ENCODE data around the gene KCNMB4. TPM values are rescaled to one million over a fixed set of nuclear protein-coding genes. Genes with fewer than 3 reads are reported as not detected.

Gene KCNMB4, protein sequence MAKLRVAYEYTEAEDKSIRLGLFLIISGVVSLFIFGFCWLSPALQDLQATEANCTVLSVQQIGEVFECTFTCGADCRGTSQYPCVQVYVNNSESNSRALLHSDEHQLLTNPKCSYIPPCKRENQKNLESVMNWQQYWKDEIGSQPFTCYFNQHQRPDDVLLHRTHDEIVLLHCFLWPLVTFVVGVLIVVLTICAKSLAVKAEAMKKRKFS
- total RNA-seq (1 to 10 TPM; 2.0 to 3.3 TPM), polyA plus RNA-seq (1 to 10 TPM; 1.0 to 2.0 TPM)
- long read RNA-seq, donor 1, full-length matches to known transcripts, result 1 of 3 reads
- long read RNA-seq, donor 1, partial matches to known transcripts, result 0 of 3 reads
- long read RNA-seq, donor 1, other reads (novel, unspliced or antisense), result 2 of 3 reads
- long read RNA-seq, donor 2, full-length matches to known transcripts, result 8 of 12 reads
- long read RNA-seq, donor 2, partial matches to known transcripts, result 1 of 12 reads
- long read RNA-seq, donor 2, other reads (novel, unspliced or antisense), result 3 of 12 reads

DNA sequence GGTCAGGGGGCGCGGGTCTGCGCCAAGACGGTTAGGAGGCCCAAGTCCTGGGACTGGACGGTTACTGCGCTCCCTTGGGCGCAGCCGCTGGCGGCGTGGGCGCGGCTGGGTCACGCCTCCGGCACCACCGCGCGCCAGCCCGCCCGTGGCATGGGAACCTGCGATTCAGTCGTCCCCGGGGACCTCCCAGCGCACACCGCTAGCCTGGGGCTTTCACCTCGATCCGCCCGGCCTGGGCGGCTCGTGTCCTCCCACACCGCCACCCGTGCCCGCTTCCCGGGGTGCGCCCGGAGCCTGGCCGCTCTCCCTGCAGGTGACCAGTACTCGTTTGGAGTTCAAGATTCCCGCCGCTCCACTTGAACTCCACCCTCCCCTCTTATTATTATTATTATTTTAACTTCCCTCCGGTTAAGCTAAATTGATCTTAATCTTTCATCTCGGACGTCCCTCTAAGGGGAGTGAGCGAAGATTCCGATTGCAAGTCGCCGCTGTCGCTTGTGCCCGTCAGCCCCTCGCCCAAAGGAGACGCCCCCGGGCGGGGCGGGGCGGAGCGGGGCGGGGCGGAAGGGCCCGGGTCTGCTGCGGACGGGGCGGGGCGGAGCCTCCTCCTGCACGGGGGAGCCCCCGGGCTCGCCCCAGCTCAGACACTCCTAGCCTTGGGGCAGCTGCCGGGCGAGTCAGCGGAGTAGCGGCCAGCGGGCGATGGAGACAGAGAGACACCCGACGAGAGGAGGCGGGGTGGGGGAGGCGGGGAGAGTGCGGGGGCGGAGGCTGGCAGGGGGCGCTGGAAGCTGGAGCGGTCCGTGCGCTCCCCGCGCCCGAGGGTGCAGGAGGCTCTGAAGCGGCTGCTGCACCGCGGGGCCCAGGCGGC, at the start of gene KCNMB4:
Gene KCNMB4, plus strand, starts transcription at position 643 of the 871 bp plus-strand sequence. CDS start 445 bp downstream, outside the sequence.
- DNase-seq (peak; percentile 68 to 88), ATAC-seq (ENCODE audit: low FRiP score) (peak; percentile 89)
- no peaks in the 10 kb centered on the region for H3K9me3 ChIP-seq (ENCODE audit: control insufficient read depth, low read length)
- peak within 1 kb of the TSS; percentile 92 to 98 for H3K4me3 ChIP-seq (ENCODE audit: low read length in 2 of 2)
- no peaks in the 10 kb centered on the region for H3K36me3 ChIP-seq (ENCODE audit: control insufficient read depth in 1 of 2, insufficient read depth in 2 of 2, low read length in 1 of 2)
- no peaks in the 10 kb centered on the region for H3K27me3 ChIP-seq (ENCODE audit: control insufficient read depth in 1 of 2, insufficient read depth in 2 of 2, low read length in 1 of 2)
- WGBS, 2 donors, result 1% methylated on average over 57 to 88 of the region's 88 CpGs
- intact Hi-C loops (cut with DNase I), result loop anchor here (2.0 to 10.0 kb wide), 5 partner anchors 123 to 471 kb away; partner anchors contain the start of gene CNOT2 (in 2 of the 2)
- H3K27ac ChIP-seq (ENCODE audit: low read depth in 1 of 2, low read length in 2 of 2), result no peak within 1 kb of the TSS
- no peaks in the 10 kb centered on the region for H3K4me1 ChIP-seq (ENCODE audit: control insufficient read depth in 1 of 2, insufficient read depth in 2 of 2, low read length in 2 of 2)

DNA sequence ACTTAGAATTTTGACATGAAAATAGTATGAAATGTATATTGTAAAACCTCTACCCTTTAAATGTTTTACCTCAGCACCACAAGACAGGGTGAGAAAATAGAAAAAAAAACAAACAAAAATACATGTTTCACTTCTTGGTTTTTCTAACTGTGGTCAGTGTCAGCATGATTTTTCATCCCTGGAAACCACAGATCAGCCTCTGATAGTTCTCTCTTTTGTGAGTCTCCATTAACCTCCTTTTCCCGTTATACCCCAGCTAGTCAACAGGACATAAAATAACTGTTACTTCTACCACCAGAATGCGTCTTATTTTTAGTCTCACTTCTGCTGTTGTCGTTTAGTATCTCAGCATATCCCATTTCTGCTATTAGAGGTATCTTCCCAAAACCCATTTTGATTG, 48.3 kb upstream of the KCNMB4 start:
- no peaks in the 10 kb centered on the region for H3K4me1 ChIP-seq (ENCODE audit: control insufficient read depth in 1 of 2, insufficient read depth in 2 of 2, low read length in 2 of 2)
- H3K4me3 ChIP-seq (ENCODE audit: low read length in 2 of 2), result no peak overlapping the region
- H3K27me3 ChIP-seq (ENCODE audit: control insufficient read depth in 1 of 2, insufficient read depth in 2 of 2, low read length in 1 of 2), result no peaks in the 10 kb centered on the region
- WGBS, 2 donors, result 79 to 82% methylated on average over 3 of the region's 3 CpGs
- no peak for DNase-seq
- intact Hi-C loops (cut with DNase I), result loop anchor here in 1 of 2 donors (10.0 kb wide), 1 partner anchor 323 kb away; no protein-coding TSS in a partner anchor
- no peak for ATAC-seq (ENCODE audit: low FRiP score)
- no peaks in the 10 kb centered on the region for H3K9me3 ChIP-seq (ENCODE audit: control insufficient read depth, low read length)
- H3K36me3 ChIP-seq (ENCODE audit: control insufficient read depth in 1 of 2, insufficient read depth in 2 of 2, low read length in 1 of 2), result no peaks in the 10 kb centered on the region
- no peak overlapping the region for H3K27ac ChIP-seq (ENCODE audit: low read depth in 1 of 2, low read length in 2 of 2)

DNA sequence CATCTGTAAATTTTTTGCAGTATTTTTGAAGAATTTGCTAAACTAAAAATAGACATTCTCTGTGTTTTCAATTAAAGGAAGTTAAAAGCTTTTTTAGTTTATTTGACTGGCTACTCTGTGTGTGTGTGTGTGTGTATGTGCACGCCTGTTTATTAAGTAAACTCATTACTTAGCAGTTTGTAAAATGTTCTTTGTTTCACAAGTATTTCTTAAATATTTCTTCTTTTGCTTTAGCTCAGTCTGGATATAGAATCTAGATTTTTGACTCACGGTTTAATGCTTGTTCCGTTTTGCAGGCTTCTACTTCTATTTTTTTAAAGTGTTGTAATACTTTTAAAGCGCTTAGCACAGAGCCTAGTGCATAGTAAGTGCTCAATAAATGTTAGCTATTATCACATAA, 46.5 kb upstream of the KCNMB4 start:
- no peak overlapping the region for H3K4me3 ChIP-seq (ENCODE audit: low read length in 2 of 2)
- no peaks in the 10 kb centered on the region for H3K9me3 ChIP-seq (ENCODE audit: control insufficient read depth, low read length)
- no peak overlapping the region for H3K27ac ChIP-seq (ENCODE audit: low read depth in 1 of 2, low read length in 2 of 2)
- no peaks in the 10 kb centered on the region for H3K27me3 ChIP-seq (ENCODE audit: control insufficient read depth in 1 of 2, insufficient read depth in 2 of 2, low read length in 1 of 2)
- ATAC-seq (ENCODE audit: low FRiP score), result no peak
- no peak for DNase-seq
- intact Hi-C loops (cut with DNase I), result loop anchor here in 1 of 2 donors (10.0 kb wide), 1 partner anchor 325 kb away; no protein-coding TSS in a partner anchor
- no peaks in the 10 kb centered on the region for H3K4me1 ChIP-seq (ENCODE audit: control insufficient read depth in 1 of 2, insufficient read depth in 2 of 2, low read length in 2 of 2)
- H3K36me3 ChIP-seq (ENCODE audit: control insufficient read depth in 1 of 2, insufficient read depth in 2 of 2, low read length in 1 of 2), result no peaks in the 10 kb centered on the region
- 80 to 83% methylated on average over 4 of the region's 4 CpGs for WGBS, 2 donors

DNA sequence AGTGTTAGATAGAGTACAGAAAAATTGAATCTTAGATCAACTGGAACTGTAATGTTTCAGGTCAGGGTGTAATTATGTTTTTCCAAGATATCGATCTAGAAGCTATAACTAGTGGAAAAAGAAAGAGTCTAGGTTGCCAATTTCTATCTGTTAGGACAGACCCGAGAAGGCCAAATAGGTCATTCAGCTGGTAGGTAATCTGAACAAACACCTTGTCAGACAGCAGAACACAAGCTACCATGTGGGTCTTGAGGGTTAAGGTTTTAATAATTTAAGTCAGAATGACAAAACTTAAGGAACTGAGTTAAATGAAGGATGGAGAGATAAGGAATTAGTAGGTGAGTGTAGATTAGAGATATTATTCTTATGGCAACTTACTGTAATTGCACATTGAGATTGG, 44.9 kb upstream of the KCNMB4 start:
- H3K9me3 ChIP-seq (ENCODE audit: control insufficient read depth, low read length), result no peaks in the 10 kb centered on the region
- ATAC-seq (ENCODE audit: low FRiP score) (no peak), DNase-seq (no peak)
- no peak overlapping the region for H3K4me3 ChIP-seq (ENCODE audit: low read length in 2 of 2)
- H3K36me3 ChIP-seq (ENCODE audit: control insufficient read depth in 1 of 2, insufficient read depth in 2 of 2, low read length in 1 of 2), result no peaks in the 10 kb centered on the region
- WGBS, 2 donors, result 85 to 89% methylated on average over 2 of the region's 2 CpGs
- H3K27me3 ChIP-seq (ENCODE audit: control insufficient read depth in 1 of 2, insufficient read depth in 2 of 2, low read length in 1 of 2), result no peaks in the 10 kb centered on the region
- intact Hi-C loops (cut with DNase I), result no loop called here
- no peak overlapping the region for H3K27ac ChIP-seq (ENCODE audit: low read depth in 1 of 2, low read length in 2 of 2)
- H3K4me1 ChIP-seq (ENCODE audit: control insufficient read depth in 1 of 2, insufficient read depth in 2 of 2, low read length in 2 of 2), result no peaks in the 10 kb centered on the region

DNA sequence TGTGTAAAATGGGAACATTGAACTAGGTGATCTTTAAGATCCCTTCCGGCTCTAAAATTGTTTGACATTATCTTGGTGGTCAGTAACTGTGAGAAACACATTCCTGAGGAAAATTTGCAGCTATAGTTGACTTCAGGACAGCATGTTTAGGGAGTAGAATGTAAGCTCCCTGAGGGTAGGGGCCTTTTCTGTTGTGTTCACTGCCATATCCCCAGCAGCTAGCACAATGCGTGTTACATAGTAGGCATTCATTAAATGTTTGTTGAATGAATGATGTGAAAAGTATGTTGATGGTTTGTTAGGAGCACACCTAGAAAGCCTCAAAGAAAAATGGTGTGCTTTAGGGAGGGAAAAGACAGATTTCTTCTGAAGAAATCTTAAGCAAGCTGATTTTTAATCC, 38.5 kb upstream of the KCNMB4 start:
- DNase-seq (no peak), ATAC-seq (ENCODE audit: low FRiP score) (no peak)
- Histone ChIP-seq H3K36me3 (ENCODE audit: control insufficient read depth in 1 of 2, insufficient read depth in 2 of 2, low read length in 1 of 2) (no peaks in the 10 kb centered on the region), H3K4me3 (ENCODE audit: low read length in 2 of 2) (no peak overlapping the region), H3K4me1 (ENCODE audit: control insufficient read depth in 1 of 2, insufficient read depth in 2 of 2, low read length in 2 of 2) (no peaks in the 10 kb centered on the region), H3K27ac (ENCODE audit: low read depth in 1 of 2, low read length in 2 of 2) (no peak overlapping the region), H3K9me3 (ENCODE audit: control insufficient read depth, low read length) (no peaks in the 10 kb centered on the region), H3K27me3 (ENCODE audit: control insufficient read depth in 1 of 2, insufficient read depth in 2 of 2, low read length in 1 of 2) (no peaks in the 10 kb centered on the region)
- intact Hi-C loops (cut with DNase I), result no loop called here
- 97 to 99% methylated on average over 2 of the region's 2 CpGs for WGBS, 2 donors

DNA sequence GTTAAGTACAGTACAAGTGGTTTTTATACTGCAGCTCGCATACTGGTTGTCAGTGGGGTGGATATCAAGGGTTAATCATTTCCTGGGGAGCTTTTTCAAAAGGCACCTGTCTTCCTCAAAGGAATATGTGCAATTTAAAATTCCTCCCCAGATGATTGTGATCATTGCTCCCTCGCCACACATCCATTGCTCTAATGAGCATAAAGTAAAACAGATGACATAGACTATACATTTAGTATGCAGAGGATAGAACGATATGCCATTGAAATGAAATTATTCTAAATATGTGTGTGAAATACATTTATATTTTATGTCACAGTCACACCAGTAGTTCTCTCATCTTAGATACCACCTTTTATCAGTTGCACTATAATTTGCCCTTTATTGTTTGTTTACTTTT, 36.4 kb upstream of the KCNMB4 start:
- intact Hi-C loops (cut with DNase I), result loop anchor here in 1 of 2 donors (10.0 kb wide), 1 partner anchor 85 kb away; the partner anchor contains the start of gene CNOT2
- Histone ChIP-seq H3K4me3 (ENCODE audit: low read length in 2 of 2) (no peak overlapping the region), H3K4me1 (ENCODE audit: control insufficient read depth in 1 of 2, insufficient read depth in 2 of 2, low read length in 2 of 2) (no peaks in the 10 kb centered on the region), H3K9me3 (ENCODE audit: control insufficient read depth, low read length) (no peaks in the 10 kb centered on the region), H3K27me3 (ENCODE audit: control insufficient read depth in 1 of 2, insufficient read depth in 2 of 2, low read length in 1 of 2) (no peaks in the 10 kb centered on the region), H3K27ac (ENCODE audit: low read depth in 1 of 2, low read length in 2 of 2) (no peak overlapping the region), H3K36me3 (ENCODE audit: control insufficient read depth in 1 of 2, insufficient read depth in 2 of 2, low read length in 1 of 2) (no peaks in the 10 kb centered on the region)
- DNase-seq (no peak), ATAC-seq (ENCODE audit: low FRiP score) (no peak)
- WGBS, 2 donors, result 95% methylated on average over 3 of the region's 3 CpGs

DNA sequence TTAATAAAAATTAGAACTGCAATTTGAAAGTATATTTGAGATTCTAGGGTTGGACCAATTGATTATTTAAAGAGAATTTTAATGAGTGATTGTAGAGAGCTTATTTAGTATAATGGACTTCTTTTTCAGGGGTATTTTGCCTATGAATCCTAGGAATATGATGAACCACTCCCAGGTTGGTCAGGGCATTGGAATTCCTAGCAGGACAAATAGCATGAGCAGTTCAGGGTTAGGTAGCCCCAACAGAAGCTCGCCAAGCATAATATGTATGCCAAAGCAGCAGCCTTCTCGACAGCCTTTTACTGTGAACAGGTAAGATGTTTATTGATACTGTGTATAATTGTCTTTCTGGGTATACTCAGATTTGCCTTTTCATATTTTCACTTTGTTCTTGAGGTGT, 35.9 kb upstream of the KCNMB4 start:
- Histone ChIP-seq H3K36me3 (ENCODE audit: control insufficient read depth in 1 of 2, insufficient read depth in 2 of 2, low read length in 1 of 2) (no peaks in the 10 kb centered on the region), H3K9me3 (ENCODE audit: control insufficient read depth, low read length) (no peaks in the 10 kb centered on the region), H3K4me3 (ENCODE audit: low read length in 2 of 2) (no peak overlapping the region), H3K4me1 (ENCODE audit: control insufficient read depth in 1 of 2, insufficient read depth in 2 of 2, low read length in 2 of 2) (no peaks in the 10 kb centered on the region), H3K27me3 (ENCODE audit: control insufficient read depth in 1 of 2, insufficient read depth in 2 of 2, low read length in 1 of 2) (no peaks in the 10 kb centered on the region), H3K27ac (ENCODE audit: low read depth in 1 of 2, low read length in 2 of 2) (no peak overlapping the region)
- intact Hi-C loops (cut with DNase I), result loop anchor here in 1 of 2 donors (10.0 kb wide), 1 partner anchor 85 kb away; the partner anchor contains the start of gene CNOT2
- ATAC-seq (ENCODE audit: low FRiP score) (no peak), DNase-seq (no peak)
- 91 to 96% methylated on average over 2 of the region's 2 CpGs for WGBS, 2 donors

DNA sequence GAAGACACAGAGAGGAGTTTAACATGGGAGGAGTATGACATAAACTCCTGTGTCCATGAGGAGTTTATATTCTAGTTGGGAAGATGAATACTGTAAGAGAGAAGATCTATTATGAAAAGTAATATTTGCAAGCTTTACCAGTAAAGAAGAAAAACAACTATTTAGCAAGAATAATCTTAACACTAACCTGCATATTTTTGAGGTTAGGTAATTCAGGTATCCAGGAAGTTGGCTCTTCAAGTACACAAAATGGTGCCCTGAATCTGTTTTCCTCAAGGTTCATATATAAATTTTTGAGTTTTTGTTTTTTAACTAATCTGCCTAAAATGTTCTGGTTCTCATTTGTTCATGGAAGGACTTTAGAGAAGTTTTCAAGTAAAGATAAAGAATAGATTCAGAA, 33.9 kb upstream of the KCNMB4 start:
- Histone ChIP-seq H3K4me3 (ENCODE audit: low read length in 2 of 2) (no peak overlapping the region), H3K9me3 (ENCODE audit: control insufficient read depth, low read length) (no peaks in the 10 kb centered on the region), H3K27me3 (ENCODE audit: control insufficient read depth in 1 of 2, insufficient read depth in 2 of 2, low read length in 1 of 2) (no peaks in the 10 kb centered on the region), H3K4me1 (ENCODE audit: control insufficient read depth in 1 of 2, insufficient read depth in 2 of 2, low read length in 2 of 2) (no peaks in the 10 kb centered on the region), H3K27ac (ENCODE audit: low read depth in 1 of 2, low read length in 2 of 2) (no peak overlapping the region), H3K36me3 (ENCODE audit: control insufficient read depth in 1 of 2, insufficient read depth in 2 of 2, low read length in 1 of 2) (no peaks in the 10 kb centered on the region)
- intact Hi-C loops (cut with DNase I), result loop anchor here in 1 of 2 donors (10.0 kb wide), 1 partner anchor 87 kb away; the partner anchor contains the start of gene CNOT2
- ATAC-seq (ENCODE audit: low FRiP score) (no peak), DNase-seq (no peak)
